Body of pancreas (tissue), 4 donors: ENCODE data around the gene LGR6.

Experiments
- CTCF ChIP-seq, 7 experiments: fragments of 450-650 bp in 4 of 7; fragments of 200-600 bp in 3 of 7; sonication (generic) in 3 of 7; IDR thresholded peaks; one replicate each; pipeline ENCODE4 v1.5.1; 2016 to 2019; ENCODE audit warnings: antibody characterized with exemption in 7 of 7
- POLR2A ChIP-seq, 3 donors: fragments of 450-650 bp; IDR thresholded peaks; one replicate each; pipeline ENCODE4 v1.6.1; 2016; ENCODE audit warnings: antibody characterized with exemption in 3 of 3, mild to moderate bottlenecking in 2 of 3

DNA sequence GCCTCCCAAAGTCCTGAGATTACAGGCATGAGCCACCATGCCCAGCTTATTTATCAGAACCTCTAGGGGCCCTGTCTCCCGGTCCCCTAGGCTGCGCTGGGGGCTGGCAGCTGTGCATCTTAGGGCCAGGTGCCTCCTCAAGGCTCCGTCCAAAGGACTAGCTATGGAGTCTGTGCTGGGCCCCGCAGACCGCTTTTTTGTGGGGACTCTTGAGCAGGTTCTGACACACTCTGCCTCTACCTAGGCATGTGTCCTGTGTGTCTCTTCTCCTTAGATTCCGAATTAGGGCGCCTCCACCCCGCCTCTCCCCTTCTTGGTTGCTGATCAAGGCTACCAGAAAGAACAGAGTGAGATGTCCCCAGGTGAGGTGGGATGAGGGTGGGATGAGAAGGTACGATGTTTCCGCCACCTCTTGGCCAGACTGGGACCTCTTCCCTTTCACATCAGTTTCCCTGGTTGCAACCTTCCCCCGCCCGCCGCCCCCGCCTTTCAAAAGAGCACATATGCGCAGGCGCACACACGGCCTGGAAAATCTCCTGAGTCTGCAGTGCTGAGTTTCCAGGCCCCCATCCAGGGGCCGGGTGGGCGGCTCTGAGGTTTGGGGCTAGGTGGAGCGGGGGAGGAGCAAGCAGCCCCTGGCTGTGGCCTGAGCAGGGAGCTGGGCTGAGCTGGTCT lies 28.2 kb upstream of the LGR6 start:
- TF ChIP-seq CTCF (IDR thresholded peaks at IDR 0.05), result no peak
- no peak for TF ChIP-seq POLR2A (IDR thresholded peaks at IDR 0.05)
